Parathyroid adenoma (tissue), 2 donors: Measurements from ENCODE around the gene OR51D1.

Experiments
- H2AFZ ChIP-seq: fragments of 300-600 bp; sonication (generic); one replicate; pipeline ENCODE4 v1.7.0; 2017; ENCODE audit warnings: antibody characterized with exemption, mild to moderate bottlenecking
- H3K27ac ChIP-seq: fragments of 300-600 bp; sonication (generic); one replicate; pipeline ENCODE4 v1.7.0; 2017
- H3K27me3 ChIP-seq: fragments of 300-600 bp; sonication (generic); one replicate; pipeline ENCODE4 v1.7.0; 2017; ENCODE audit warnings: low read length; ENCODE audit not compliant: control insufficient read depth, insufficient read depth
- H3K36me3 ChIP-seq: fragments of 300-600 bp; sonication (generic); one replicate; pipeline ENCODE4 v1.7.0; 2017; ENCODE audit warnings: low read length; ENCODE audit not compliant: control insufficient read depth, insufficient read depth
- H3K4me1 ChIP-seq: fragments of 300-600 bp; sonication (generic); one replicate; pipeline ENCODE4 v1.7.0; 2017; ENCODE audit warnings: control low read depth
- H3K4me2 ChIP-seq: fragments of 300-600 bp; sonication (generic); one replicate; pipeline ENCODE4 v1.7.0; 2017; ENCODE audit warnings: low read length
- H3K4me3 ChIP-seq: fragments of 300-600 bp; sonication (generic); one replicate; pipeline ENCODE4 v1.7.0; 2017; ENCODE audit warnings: low read depth, low read length
- H3K79me2 ChIP-seq: fragments of 300-600 bp; sonication (generic); one replicate; pipeline ENCODE4 v1.7.0; 2017; ENCODE audit warnings: control low read depth
- H3K9ac ChIP-seq: fragments of 300-600 bp; sonication (generic); one replicate; pipeline ENCODE4 v1.7.0; 2017; ENCODE audit warnings: mild to moderate bottlenecking
- H3K9me3 ChIP-seq: fragments of 300-600 bp; sonication (generic); one replicate; pipeline ENCODE4 v1.7.0; 2017; ENCODE audit warnings: low read length; ENCODE audit not compliant: control insufficient read depth
- TF ChIP-seq, protein P1 (sequence below): fragments of 300-600 bp; sonication (generic); IDR thresholded peaks from one replicate; pipeline ENCODE4 v1.7.0; 2017; ENCODE audit warnings: antibody characterized with exemption, mild to moderate bottlenecking
- donor health status: primary hyperparathyroidism.

The OR51D1 gene

GRCh38 chr11:4664786-4665185 lies 27.5 kb downstream of the OR51D1 start:
- Histone ChIP-seq H3K4me3 (no peak overlapping the region), H3K79me2 (no peaks in the 10 kb centered on the region), H3K27ac (no peak overlapping the region), H3K36me3 (no peaks in the 10 kb centered on the region), H3K9ac (no peak overlapping the region), H3K9me3 (no peaks in the 10 kb centered on the region), H2AFZ (no peak overlapping the region), H3K4me2 (no peak overlapping the region), H3K4me1 (no peaks in the 10 kb centered on the region), H3K27me3 (no peaks in the 10 kb centered on the region)
- TF ChIP-seq, protein P1, sequence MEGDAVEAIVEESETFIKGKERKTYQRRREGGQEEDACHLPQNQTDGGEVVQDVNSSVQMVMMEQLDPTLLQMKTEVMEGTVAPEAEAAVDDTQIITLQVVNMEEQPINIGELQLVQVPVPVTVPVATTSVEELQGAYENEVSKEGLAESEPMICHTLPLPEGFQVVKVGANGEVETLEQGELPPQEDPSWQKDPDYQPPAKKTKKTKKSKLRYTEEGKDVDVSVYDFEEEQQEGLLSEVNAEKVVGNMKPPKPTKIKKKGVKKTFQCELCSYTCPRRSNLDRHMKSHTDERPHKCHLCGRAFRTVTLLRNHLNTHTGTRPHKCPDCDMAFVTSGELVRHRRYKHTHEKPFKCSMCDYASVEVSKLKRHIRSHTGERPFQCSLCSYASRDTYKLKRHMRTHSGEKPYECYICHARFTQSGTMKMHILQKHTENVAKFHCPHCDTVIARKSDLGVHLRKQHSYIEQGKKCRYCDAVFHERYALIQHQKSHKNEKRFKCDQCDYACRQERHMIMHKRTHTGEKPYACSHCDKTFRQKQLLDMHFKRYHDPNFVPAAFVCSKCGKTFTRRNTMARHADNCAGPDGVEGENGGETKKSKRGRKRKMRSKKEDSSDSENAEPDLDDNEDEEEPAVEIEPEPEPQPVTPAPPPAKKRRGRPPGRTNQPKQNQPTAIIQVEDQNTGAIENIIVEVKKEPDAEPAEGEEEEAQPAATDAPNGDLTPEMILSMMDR: no peak

DNA sequence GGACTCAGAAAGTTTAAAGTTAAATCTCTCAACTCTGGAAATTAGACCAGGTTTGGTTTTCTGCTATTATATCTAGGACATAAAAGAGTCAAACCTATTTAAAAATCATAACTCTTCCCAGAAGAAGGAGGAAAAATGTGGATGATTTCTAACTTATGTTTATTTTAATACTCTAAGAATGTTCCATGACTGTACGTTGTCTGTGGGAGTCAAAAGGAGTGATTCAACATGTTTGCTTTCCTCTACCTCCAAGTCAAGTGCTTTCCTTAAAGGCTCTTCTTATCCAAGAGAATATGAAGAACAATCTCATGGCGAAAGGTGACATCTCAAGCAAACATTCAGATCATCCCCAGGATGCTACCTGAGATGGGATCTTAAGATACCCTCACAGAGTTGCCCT lies 28.1 kb downstream of the OR51D1 start:
- H3K9ac ChIP-seq: no peak overlapping the region
- H3K4me2 ChIP-seq: no peak overlapping the region
- H3K9me3 ChIP-seq: no peaks in the 10 kb centered on the region
- TF ChIP-seq, protein P1: no peak
- no peak overlapping the region for H2AFZ ChIP-seq
- H3K4me1 ChIP-seq: no peaks in the 10 kb centered on the region
- H3K36me3 ChIP-seq: no peaks in the 10 kb centered on the region
- no peak overlapping the region for H3K27ac ChIP-seq
- H3K27me3 ChIP-seq: no peaks in the 10 kb centered on the region
- no peaks in the 10 kb centered on the region for H3K79me2 ChIP-seq
- no peak overlapping the region for H3K4me3 ChIP-seq

- H3K79me2 ChIP-seq: no peaks in the 10 kb centered on the region
- H3K27ac ChIP-seq: no peak overlapping the region
- H3K9me3 ChIP-seq: no peaks in the 10 kb centered on the region
- no peak overlapping the region for H2AFZ ChIP-seq
- no peak overlapping the region for H3K9ac ChIP-seq
- H3K4me2 ChIP-seq: no peak overlapping the region
- H3K36me3 ChIP-seq: no peaks in the 10 kb centered on the region
- no peaks in the 10 kb centered on the region for H3K27me3 ChIP-seq
- H3K4me3 ChIP-seq: no peak overlapping the region
- TF ChIP-seq, protein P1: no peak
- H3K4me1 ChIP-seq: no peaks in the 10 kb centered on the region
Observed at GRCh38 chr11:4671741-4672140, 34.5 kb downstream of the OR51D1 start.

GRCh38 chr11:4672470-4672869 lies 35.2 kb downstream of the OR51D1 start:
- no peaks in the 10 kb centered on the region for H3K4me1 ChIP-seq
- H3K27me3 ChIP-seq: no peaks in the 10 kb centered on the region
- no peak overlapping the region for H2AFZ ChIP-seq
- no peaks in the 10 kb centered on the region for H3K79me2 ChIP-seq
- H3K4me3 ChIP-seq: no peak overlapping the region
- H3K9ac ChIP-seq: no peak overlapping the region
- TF ChIP-seq, protein P1: no peak
- H3K27ac ChIP-seq: no peak overlapping the region
- H3K4me2 ChIP-seq: no peak overlapping the region
- H3K36me3 ChIP-seq: no peaks in the 10 kb centered on the region
- no peaks in the 10 kb centered on the region for H3K9me3 ChIP-seq

- Histone ChIP-seq H3K4me1 (no peaks in the 10 kb centered on the region), H3K36me3 (no peaks in the 10 kb centered on the region), H3K27ac (no peak overlapping the region), H2AFZ (no peak overlapping the region), H3K9me3 (no peaks in the 10 kb centered on the region), H3K9ac (no peak overlapping the region), H3K4me3 (no peak overlapping the region), H3K27me3 (no peaks in the 10 kb centered on the region), H3K79me2 (no peaks in the 10 kb centered on the region), H3K4me2 (no peak overlapping the region)
- TF ChIP-seq, protein P1: no peak
Observed at GRCh38 chr11:4673781-4674180, 36.5 kb downstream of the OR51D1 start.
